ENCODE results near the gene MARK2.

Gene MARK2

DNA sequence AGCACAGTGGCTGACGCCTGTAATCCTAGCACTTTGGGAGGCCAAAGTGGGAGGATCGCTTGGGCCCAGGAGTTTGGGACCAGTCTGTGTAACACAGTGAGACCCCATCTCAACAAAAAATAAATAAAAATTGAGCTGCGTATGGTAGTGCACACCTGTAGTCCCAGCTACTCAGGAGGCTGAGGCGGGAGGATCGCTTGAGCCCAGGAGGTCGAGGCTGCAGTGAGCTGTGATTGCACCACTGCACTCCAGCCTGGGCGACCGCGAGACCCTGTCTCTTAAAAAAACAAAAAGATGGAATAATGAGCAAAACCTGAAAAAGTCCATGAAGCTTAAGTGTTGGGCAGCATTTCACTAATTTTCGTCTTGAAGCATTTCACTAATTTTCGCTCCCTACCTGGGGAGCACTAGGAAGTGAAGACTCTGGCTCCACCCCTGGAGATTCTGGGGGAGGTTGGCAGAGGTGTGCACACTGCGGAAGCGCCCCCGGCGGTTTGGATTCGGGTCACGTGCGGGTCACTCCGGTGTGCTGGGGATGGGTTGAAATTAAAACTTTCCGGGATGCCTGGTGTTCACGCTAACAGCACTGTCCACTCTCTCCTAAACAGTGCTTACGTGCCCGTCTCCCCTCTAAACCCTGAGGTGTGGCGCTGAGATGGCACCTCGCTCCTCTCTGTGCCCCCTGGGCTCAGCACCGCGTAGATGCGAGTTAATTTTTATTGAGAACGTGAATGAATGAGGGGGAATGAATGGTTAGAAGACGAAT, 99.0 kb downstream of the MARK2 start:
- peak; percentile 35 for DNase-seq

DNA sequence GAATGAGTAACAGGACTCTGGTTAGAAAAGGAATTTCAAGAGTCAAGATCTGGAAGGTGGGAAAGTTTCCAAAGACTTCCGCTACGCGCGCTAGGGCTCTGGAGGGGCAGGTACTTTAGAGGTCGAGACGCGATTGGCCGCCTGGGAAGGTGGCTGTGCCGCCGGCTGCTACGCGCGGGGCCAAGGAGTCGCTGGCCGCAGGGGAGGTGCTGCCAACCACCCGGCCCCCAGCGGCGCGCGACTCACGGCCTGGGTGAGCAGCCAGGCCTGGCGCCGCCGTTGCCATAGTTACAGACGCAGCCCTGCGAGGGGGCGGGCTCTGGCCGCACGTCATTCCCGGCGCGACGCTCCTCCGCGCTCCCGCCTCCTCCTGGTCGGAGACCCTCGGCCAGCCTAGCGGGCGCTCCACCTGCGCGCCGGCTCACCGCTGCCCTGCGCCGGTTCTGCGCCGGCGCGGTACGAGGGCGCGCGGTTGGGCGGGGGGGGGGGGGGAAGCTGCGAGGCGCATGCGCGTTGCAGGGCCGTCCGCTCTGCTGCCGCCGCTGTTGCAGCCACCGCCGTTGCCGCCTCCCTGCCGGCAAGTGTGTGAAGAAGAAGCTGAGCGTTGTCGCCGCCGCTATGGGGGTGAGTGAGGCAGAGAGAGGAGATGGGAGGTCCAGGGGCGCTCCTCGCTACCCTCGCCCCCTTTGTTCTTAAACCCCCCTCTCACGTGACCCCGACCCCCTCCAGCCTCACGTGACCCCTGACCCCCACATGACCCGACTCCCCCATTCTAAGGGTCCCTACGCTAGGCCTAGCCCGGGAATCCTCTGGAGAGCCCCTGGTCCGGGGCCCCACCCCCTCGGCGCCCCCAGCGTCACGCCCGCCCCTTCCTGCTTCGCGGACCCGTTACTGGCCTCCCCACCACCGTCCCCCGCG, 99.8 kb downstream of the MARK2 start, which contains the start of gene NAA40:
TSS of gene NAA40 (plus strand) at position 524 of the 918 bp plus-strand sequence. CDS start at position 619, 95 bp downstream.
- peak; percentile 93 for DNase-seq

DNA sequence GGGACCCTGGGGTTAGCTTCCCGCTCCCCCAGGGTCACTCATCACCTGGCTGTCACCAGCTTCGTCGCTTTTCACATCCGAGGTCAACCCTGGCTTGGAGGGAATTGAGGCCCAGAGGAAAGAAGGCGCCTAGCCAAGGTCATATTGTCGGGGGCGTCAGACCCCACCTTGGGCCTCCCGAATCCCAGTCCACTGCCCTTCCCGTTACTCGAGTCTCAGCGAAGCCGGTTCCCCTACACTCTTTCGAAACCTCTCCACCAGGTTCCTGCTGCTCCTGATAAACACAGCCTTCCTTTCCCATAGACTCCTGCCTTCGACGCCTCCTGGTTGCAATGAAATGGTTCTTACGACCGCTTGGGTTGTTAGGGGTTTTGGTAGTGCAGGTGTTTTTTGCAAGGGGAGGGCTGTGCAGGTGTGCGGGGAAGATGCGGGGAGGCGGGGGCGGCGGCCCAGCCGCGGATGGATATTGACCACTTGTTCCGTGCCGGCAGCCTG, 100.5 kb downstream of the MARK2 start:
- DNase-seq, result no peak

DNA sequence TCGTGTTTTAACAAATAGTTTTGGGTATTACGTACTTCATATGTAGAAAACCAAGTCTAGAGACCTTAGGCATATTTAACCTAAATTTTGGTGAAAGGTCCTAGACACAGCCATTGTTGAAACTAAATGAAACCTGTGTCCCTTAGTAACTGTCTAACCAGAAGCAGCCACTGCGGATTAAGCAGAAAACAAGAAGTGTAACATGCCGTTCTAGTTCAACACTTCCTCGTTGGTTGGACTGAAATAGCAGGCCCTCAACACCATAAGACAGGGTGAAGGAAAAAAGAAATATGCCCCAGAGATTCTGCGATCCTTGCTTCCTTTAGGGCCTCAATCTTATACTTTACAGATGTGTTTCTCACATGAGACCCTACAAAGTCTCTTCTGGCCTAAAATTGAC, 101.9 kb downstream of the MARK2 start:
- no peak for DNase-seq

DNA sequence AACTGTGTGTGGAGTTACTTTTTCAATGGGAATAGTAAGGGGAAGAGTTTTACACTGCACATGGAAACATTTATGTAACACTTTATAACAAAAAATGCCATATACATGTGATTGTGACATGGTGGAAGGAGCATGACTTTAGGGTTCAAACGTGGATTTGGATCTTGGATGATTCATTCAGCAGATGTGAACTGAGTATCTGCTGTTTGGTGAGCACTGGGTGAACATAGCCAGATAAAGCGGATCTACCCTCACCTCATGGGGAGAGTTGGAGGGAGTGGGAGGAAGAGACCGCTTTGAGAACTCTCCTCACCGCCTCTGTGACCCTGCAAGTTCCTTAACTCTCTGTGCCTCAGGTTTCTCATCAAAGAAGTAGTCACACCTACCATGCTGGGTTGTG, 103.0 kb downstream of the MARK2 start:
- no peak for DNase-seq

DNA sequence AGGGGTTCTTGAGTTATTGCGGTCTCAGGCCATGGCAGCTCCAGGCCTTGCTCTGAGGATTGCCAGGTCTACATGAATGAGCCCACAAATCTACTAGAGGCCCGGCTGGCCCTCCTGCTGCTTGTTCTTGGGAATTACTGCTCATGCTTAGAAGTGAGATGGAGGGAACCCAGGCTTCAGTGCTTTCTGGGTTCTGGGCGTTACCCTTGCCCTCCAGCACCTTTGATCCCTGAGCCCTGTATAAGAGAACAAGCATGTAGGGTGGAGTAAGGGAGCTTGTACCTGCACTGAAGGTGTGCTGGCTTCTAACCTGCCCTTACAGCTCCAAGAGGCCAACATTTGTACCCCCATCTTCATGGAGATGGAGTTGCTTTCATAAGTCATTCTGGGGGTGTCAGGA, 103.9 kb downstream of the MARK2 start:
- no peak for DNase-seq

DNA sequence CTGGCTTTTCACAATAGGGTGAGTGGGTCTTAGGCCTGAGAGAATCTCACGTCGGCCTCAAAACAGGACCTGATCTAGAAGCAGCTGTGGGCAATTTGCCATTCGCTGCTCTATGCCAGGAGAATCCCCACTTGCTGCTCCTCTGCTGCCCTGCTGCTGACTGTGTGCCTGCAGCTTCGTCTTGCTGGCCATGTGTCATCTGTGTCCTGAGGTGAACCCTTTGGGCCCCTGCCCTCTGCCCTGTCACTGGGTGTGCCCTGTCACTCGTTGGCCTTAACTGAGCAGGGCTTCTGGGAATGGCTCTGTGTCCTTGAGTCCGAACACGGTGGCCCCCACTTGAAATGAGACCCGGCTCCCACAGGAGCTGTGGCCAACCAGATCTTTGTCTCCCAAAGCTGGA, 106.1 kb downstream of the MARK2 start:
- DNase-seq, result no peak

DNA sequence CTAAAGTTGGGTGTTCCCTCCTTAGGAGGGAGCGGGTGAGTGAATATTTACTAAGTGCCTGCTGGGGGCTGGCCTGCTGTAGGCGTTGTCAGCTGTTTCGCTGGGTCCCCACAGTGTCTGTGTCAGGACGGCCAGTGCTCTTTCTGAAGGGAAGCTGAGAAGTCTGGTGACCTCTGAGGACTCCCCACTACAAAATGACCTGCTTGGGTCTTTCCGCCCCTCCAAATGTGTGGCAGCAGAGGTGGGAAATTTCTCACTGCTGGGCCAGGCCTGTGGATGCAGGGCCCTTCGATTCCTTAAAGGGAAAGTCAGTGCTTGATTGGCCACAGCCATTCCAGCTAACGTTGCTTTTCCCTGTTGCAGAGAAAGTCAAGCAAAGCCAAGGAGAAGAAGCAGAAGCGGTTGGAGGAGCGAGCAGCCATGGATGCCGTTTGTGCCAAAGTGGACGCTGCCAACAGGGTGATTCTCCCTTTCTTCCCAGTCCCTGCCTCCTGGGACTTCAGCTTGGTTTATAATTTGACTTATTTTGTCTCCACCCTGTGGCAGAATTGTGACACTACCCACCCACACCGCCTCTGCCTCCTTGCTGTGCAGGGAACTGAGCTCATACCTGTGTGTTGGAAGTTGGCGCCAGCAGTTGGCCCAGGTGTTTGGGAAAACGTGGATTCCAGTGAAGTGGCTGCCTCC, 106.7 kb downstream of the MARK2 start:
- peak; percentile 63 for DNase-seq

DNA sequence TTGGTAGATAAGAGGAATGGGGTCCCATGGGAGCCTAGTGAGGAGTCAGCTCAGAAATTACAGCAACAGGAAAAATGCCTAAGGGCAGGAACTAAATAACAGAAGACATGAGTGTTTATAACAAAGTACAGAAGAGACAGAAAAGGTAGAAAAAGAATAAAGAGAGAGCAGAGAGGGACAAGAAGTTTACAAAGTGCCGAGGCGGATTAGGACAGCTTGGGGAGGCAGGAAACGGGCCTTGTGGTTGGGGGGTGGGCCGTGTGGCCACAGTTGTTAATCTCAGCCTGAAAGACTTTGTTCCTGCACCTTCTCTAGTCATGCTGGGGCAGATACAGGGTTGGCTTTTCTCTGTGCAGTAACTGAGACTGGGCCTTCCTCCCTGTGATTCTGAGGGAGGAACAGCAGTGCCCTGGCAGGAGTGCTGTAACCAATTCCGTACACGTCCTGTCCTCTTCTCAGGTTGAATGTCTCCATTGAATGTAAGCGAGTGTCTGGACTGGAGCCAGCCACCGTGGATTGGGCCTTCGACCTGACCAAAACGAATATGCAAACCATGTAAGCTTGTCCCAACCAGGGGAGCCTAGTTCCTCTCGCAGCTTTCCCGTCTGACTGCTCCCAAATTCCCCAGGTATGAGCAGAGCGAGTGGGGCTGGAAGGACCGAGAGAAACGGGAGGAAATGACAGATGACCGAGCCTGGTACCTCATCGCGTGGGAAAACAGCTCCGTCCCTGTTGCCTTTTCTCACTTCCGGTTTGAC, 113.0 kb downstream of the MARK2 start:
- peak; percentile 34 for DNase-seq

DNA sequence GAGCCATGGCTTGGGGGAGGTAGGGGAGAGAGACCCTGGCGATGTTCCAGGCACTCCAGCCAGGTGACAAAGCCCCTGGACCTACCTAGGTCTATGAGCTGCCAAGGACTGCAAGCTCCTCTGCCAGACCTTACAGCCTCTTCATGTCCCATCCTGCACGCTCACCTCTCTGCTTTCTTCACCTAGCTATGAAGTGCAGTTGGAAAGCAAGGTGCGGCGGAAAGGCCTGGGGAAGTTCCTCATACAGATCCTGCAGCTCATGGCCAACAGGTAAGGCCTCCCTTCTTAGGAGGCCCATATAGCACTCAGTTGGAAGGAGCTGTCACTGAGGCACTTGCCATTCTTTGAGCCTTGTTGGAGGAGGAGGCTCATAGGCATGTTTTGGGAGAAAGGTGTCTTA, 113.7 kb downstream of the MARK2 start:
- DNase-seq, result no peak

DNA sequence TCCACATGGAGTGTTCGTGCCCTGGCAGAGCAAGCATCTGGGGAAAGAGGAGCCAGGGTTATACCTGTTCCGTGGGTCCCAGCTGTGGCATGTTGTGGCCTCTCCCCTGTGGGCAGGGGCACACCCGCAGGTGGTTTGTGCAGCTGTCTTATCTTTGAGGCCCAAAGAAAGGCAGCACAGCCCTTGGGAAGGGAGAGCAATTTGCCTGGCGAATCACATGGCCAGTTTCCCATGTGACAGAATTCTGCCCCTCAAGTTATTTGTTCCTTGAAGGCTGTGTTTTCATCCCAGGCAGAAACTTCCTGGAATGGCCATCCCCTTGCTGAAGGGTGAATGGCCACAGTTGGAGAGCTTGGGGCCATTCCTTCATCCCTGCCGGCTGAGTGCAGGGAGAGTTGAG, 119.1 kb downstream of the MARK2 start:
- no peak for DNase-seq
